CD4-positive, alpha-beta T cell treated with Interleukin-1 beta for 1 hour (primary cell): ENCODE data around the gene GOLGA2.

Experiments
- DNase-seq, 2 donors: peaks; one replicate each; pipeline ENCODE4 v3.0.0-alpha.2; 2020 to 2022

The GOLGA2 gene

DNA sequence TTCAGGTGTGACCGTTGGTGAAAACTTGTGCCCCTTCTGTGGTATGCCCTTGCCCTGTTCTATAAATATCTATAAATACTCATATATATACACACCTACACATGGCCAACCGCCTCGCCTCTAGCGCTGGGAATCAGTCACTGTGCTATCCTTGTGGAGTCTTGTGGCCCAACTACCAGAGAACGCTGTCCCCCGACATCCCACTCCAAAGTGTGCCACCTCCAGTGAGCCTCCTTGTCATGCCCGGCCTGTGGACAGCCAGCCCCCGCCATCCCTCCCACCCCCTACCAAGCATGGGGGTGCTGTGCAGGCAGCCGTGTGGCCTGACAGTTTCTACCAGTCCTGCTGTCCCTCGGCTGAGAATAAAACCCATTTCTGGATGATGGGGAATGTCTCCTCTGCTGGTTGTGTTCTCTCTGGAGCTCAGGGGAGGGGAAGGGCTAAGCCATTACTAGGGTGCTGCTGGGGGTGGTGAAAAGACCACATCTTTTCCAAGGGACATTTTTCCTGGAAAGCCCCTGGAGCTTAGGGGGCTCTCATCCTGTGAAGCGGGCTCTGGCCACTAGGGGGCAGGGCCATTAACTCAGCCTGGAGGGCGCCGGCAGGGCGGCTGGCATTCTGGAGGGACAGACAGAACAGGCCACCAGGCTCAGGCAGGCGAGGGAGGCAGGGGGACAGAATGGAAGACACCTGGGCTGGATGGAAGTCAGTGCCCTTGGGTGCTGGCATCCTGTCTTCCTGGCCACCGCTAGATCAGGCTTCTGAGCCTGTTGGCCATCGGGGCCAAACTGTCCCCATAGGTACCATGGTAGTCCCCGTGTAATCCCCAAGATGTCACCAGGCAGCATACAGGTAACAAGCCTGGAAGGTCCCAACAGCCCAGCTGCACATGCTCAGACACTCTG lies 20.7 kb downstream of the GOLGA2 start:
- peak; percentile 46 to 60 for DNase-seq

DNA sequence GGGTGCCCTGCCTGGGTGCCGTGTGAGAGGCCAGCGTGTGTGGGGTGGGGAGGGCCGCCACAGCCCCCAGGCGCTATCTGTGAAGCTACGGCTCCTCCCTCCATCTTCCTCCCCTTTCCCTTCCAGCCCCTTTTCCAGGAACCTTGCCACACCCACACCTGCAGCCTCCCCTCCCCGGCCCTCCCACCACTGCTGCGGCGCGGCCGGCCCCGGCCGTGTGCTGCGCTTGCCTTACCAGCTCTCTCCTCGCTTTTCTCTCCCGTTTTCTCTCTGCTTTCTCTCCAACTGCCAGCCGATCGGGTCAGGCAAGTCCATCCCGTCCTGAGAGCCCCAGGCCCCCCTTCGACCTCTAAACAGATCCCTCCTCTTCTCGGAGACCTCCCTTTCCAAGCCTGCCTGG lies 21.4 kb downstream of the GOLGA2 start:
- no peak for DNase-seq

DNA sequence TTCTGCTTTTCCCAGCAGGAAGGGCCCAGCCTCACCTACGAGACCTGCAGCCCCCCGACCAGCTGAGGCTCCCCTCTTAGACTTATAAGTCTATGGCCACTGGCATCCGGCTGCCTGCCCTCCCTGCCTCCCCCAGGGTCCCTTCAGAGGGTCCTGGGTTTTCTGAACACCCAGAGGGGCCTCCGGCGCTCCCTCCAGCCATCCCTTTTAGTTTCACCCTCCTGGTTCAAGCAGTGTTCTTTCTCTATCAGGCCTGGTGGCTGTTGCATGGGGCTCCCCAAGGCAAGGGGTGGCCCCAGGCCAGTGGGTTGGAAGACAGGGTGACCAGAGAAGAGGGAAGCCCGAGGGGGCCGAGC lies 21.8 kb downstream of the GOLGA2 start:
- DNase-seq = no peak

DNA sequence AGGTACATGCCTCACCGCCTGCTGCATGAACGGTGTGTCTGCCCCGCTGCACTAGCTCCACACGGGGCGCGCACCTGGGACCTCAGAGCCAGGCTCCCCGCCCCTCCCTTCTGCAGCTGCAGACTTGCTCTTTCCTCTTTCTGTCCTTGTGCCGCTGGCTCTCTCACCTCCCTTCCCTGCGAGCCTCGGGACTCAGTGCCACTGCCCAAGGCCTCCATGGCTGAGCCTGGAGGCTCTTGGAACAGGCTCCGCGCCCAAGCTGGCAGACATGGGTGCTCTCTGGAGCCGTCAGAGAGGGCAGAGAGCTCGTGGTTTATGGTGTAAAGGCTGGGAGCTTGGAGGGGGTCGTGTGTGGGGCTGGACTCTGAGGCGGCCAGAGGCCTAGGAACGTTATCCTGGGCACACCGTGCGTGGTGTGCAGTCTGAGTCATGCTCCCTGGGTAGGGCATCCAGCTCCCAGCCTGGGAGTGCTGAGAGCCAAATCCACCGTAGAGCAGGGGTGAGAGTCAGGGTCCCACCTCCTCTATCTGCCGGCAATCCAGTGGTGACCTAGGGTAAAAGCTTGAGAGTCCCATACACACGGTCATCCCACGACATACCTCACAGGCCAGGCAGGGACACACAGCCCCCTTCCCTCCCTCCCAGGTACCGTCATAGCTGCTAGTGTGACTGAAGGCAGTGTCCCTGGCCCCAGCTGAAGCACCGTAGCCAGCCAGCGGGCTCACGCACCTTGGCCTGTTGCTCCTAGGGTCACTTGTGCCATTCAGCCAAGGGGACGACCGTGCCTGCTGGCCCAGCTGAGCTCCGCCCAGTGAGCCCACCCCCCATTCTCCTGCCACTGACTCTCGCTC lies 22.4 kb downstream of the GOLGA2 start:
- DNase-seq = no peak

DNA sequence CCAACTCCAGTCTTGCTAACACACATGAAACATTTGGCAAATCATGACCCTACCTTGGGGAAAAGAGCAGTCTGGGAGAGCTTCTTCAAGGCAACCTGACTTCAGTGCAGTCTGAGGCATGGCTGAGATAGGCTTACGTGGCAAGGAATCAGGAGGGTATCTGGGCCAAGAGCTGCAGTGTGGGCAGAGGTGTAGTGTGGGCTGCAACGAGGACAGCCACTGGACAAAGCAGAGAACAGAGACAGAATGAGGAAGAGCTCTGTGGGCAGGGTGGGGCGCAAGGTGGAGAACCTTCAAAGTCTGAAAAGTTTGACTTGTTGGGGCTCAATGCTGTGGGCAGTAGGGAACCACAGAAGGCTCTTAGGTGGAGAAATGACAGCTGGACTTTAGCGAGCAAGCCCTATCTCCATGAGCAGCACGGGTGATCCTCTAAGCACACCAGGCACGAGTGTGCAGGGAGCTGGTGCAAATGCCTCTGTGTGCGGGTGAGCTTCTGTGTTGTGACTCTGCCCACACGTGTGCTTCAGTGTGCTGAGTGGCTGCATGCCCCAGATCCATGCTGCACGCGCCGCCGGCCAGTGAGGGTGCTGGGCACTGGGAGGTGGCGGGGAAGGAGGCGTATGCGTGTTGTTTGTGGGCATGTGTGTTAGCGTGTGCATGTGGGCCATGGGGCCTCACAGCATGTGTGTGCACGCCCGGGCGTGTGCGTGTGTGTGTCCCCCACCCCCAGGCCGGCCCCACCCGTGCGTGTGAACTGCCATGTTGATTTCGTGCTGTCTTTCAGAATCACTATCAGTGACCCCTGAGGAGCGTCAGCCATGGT lies 23.3 kb downstream of the GOLGA2 start:
- DNase-seq = no peak

DNA sequence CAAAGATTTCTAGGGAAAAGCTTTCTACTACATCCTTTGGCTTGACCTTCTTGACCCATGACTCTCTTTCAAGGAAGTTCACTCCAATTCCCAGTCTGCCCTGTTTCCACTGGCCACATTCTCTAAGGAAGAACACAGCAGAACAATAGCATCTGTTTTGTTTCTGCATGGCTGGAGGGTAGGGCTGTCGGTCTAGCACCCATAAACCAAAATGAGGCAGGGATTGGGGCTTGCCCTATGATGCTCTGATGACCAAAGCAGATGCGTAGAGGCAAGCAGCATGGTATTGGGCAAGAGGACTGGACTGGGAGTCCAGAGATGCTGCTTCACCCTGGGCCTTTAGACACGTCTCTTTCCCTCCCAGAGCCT lies 24.1 kb downstream of the GOLGA2 start:
- DNase-seq = no peak

DNA sequence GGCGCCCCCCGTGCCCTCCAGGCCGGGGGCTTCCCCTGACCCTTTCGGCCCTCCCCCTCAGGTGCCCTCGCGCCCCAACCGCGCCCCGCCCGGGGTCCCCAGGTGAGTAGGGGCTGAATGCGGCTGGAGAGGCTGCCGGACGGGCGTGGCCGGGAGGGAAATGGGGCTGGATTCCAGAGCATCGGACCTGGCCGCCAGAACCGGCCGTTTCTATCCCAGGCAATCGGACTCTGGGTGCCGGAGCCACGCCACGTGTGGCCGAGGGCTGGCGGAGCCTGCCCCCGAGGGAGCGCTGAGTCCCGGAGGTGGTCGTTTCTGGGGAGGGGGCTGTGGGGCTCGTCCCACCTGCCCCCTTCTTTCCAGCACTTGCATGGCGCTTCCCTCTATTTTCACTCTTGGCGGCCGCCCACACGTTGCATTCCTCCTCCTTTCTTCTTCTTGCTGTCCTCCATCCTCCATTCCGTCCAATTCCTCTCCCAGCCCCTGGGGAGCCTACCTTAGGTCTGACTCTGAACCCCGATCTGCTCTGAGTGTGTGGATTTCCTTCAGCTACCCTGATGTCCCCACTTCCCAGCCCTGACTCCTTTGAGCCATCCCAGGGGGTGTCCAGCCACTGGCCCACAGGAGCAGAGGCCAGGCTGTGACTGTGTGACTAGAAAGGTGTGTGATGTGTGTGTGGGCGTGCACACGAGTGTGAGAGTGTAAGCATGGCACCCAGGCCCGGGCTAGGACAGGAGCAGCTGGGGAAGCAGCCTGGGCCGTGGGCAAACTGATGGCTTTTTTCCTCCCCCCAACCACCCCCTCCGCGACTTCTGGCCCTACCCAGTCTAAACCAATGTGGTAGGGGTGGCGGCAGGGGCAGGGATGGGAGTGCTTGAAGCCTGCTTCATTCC lies 24.7 kb downstream of the GOLGA2 start:
- no peak for DNase-seq

DNA sequence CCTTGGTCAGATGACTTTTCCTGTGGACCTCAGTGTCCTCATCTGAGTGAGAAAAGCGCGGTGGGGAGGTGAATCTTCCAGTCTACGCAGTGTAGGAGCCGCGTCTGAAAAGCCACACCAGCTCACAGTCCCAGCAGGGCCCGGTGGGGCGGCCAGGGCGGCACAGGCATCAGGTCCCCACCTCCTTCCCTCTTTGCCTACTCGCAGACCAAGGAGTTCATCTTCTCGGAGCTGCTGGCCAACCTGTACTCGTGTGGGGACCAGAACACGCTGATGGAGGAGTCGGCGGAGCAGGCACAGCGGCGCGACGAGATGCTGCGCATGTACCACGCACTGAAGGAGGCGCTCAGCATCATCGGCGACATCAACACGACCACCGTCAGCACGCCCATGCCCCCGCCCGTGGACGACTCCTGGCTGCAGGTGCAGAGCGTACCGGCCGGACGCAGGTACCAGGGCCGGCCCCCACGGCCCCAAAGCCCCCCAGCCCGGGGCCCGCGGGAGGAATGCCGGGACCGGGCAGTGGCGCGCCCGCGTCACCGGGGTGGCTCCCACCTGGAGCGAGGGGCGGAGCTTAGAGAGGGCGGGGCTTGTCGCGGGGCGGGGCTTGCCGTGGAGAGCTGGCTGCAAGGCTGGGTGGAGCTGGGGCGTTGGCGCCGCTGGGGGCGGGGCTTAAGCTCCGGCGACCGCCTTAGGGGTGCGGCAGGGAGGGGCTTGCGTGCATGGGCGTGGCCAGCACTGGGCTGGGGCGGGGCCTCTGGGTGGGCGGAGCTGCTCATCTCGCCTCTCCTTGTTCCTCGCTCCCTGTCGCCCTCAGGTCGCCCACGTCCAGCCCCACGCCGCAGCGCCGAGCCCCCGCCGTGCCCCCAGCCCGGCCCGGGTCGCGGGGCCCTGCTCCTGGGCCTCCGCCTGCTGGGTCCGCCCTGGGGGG lies 25.6 kb downstream of the GOLGA2 start:
- DNase-seq = peak; percentile 95 to 98

- no peak for DNase-seq
These were observed 26.3 kb downstream of the GOLGA2 start for GRCh38 chr9:128249558-128249907.

GRCh38 chr9:128247226-128247803 lies 28.5 kb downstream of the GOLGA2 start:
- DNase-seq = no peak

DNA sequence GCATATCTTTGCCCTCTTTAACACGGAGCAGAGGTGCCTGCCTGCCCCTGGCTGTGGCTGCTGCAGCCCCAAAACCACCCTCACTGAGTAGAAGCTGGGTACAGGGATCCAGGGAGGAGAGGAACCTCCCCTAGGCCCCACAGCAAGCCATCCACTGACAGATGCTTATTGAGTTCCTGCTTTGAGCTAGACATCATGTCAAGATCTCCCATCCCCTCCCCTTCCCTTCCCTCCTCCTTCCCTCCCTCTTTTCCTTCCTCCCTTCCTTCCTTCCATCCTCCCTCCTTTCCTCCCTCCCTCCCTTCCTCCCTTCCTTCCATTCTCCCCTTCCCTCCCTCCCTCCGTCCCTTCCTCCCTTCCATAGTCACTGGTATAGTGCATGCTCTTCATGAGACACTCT lies 29.3 kb downstream of the GOLGA2 start:
- no peak for DNase-seq

GRCh38 chr9:128245421-128246151 lies 30.2 kb downstream of the GOLGA2 start:
- DNase-seq = no peak

DNA sequence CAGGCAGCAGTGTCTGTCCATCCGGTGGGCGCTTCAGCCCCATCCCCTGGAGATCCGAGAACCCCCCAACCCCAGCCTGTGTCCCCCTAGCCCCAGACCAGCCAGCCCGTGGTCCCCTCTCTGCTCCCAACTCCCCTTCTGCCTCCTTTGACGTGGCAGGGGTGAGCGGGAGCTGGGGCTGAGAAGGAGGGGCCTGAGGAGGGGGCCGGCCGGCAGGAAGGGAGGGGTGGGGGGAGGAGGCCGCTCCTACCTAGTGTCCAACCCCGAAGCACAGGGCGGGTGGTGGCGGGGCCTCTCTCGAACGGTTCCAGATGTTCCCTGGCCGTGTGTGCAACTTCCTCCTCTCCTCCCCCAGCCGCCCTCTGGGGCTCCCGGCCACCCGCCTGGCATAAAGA lies 31.0 kb downstream of the GOLGA2 start:
- peak in 1 of 2 donors; percentile 27 for DNase-seq

- no peak for DNase-seq
These were observed 31.5 kb downstream of the GOLGA2 start for GRCh38 chr9:128244091-128244836.

GRCh38 chr9:128243215-128244018 lies 32.4 kb downstream of the GOLGA2 start:
- no peak for DNase-seq

DNA sequence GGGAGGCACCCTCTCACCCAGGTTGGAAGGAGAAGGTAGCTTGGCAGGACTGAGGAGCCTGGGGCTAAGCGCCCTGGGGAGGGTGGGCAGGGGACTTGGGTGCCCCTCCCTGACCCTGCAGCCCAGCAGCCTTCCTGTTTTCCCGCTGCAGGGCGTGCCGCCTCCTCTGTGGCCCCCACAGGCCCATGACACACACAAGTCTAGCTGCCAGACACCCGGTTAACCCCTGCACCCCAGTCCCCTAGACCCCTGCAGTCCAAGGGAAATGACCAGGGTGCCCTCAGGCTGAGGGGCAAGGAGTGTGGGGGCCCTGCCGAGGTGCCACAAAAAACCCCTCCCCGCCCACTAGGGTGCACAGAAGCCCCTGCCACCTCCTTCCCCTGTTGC lies 33.0 kb downstream of the GOLGA2 start:
- no peak for DNase-seq

DNA sequence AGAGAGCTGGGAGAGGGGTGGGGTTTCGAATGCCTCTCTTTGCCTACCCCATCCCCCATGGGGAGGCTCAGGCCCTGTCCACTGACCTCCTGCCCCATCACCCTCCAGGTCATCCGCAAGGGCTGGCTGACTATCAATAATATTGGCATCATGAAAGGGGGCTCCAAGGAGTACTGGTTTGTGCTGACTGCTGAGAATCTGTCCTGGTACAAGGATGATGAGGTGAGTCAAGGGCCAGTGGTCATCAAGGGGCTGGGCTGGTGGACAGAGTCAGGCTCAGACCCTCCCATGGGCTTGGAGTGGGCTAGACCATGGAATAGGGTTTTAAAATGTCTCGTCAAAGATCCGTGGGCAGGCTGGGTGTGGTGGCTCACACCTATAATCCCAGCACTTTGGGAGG lies 33.7 kb downstream of the GOLGA2 start:
- no peak for DNase-seq

- no peak for DNase-seq
These were observed 41.9 kb downstream of the GOLGA2 start for GRCh38 chr9:128233817-128234406.
